H4 (cell line): Measurements from ENCODE around the gene HSPA6. TPM values are rescaled to one million over a fixed set of nuclear protein-coding genes. Genes with fewer than 3 reads are reported as not detected.
A peak's percentile ranks its signal among the peaks of the same experiment; 100 is the strongest.
"Not testable (repeated sequence)": the region's sequence is repeated elsewhere in the genome, so short reads cannot be mapped to it uniquely, and the experiment has no call there.

Experiments
- DNase-seq: peaks from one replicate; pipeline ENCODE4 v3.0.0-alpha.2; 2015; ENCODE audit warnings: low spot score
- total RNA-seq: library from RNA; depleted of rRNA; stranded (reverse); fragments of >200 nt; shearing (Covaris generic); gene quantifications from 2 replicates; pipeline ENCODE4 v1.2.3, GENCODE V29; 2014; rRNA removed

HSPA6 gene
- 0.15 and 0.16 TPM in 2 replicates for total RNA-seq

GRCh38 chr1:161523817-161524741 is at the start of gene HSPA6:
Gene HSPA6, plus strand, starts transcription at chr1:161524540. Its CDS starts 119 bp downstream, at chr1:161524659.
- DNase-seq: peak; percentile 52

GRCh38 chr1:161477711-161478110 is 46.6 kb upstream of the HSPA6 start:
- not testable (repeated sequence) for DNase-seq

- DNase-seq: no peak
Measured at GRCh38 chr1:161478985-161479384, 45.4 kb upstream of the HSPA6 start.

GRCh38 chr1:161480381-161481035 is 43.8 kb upstream of the HSPA6 start:
- no peak for DNase-seq

GRCh38 chr1:161481624-161482392 is 42.5 kb upstream of the HSPA6 start:
- DNase-seq: no peak

- DNase-seq: no peak
Measured at GRCh38 chr1:161482610-161483009, 41.7 kb upstream of the HSPA6 start.

- no peak for DNase-seq
Measured at GRCh38 chr1:161483361-161483760, 41.0 kb upstream of the HSPA6 start.

- DNase-seq: no peak
Measured at GRCh38 chr1:161484613-161485012, 39.7 kb upstream of the HSPA6 start.

GRCh38 chr1:161486806-161487741 is 37.3 kb upstream of the HSPA6 start:
- DNase-seq: peak; percentile 72

GRCh38 chr1:161491472-161491871 is 32.9 kb upstream of the HSPA6 start:
- no peak for DNase-seq

GRCh38 chr1:161492827-161493226 is 31.5 kb upstream of the HSPA6 start:
- DNase-seq: no peak

GRCh38 chr1:161494091-161494735 is 30.1 kb upstream of the HSPA6 start:
- DNase-seq: no peak

GRCh38 chr1:161495490-161495889 is 28.9 kb upstream of the HSPA6 start:
- DNase-seq: no peak

GRCh38 chr1:161497961-161498360 is 26.4 kb upstream of the HSPA6 start:
- no peak for DNase-seq

GRCh38 chr1:161498646-161499045 is 25.7 kb upstream of the HSPA6 start:
- no peak for DNase-seq

- no peak for DNase-seq
Measured at GRCh38 chr1:161499099-161500039, 25.0 kb upstream of the HSPA6 start.

- DNase-seq: no peak
Measured at GRCh38 chr1:161501234-161501633, 23.1 kb upstream of the HSPA6 start.

- no peak for DNase-seq
Measured at GRCh38 chr1:161502181-161502580, 22.2 kb upstream of the HSPA6 start.

- DNase-seq: peak; percentile 76
Measured at GRCh38 chr1:161502641-161503393, 21.5 kb upstream of the HSPA6 start.
